Measurements from ENCODE around the gene ZNF791. TPM values are rescaled to one million over a fixed set of nuclear protein-coding genes. Genes with fewer than 3 reads are reported as not detected.

ZNF791 gene
- polyA plus RNA-seq, 1 donor from 2014 or later, result 10.2 TPM

GRCh38 chr19:12636631-12637030, 25.9 kb downstream of the ZNF791 start:
- Histone ChIP-seq H3K79me2 (replicated peaks; ENCODE audit: insufficient read depth, low read length) (no peaks in the 10 kb centered on the region), H3K36me3 (ENCODE audit: insufficient read depth, low read length) (no peaks in the 10 kb centered on the region), H3K9ac (ENCODE audit: low read length) (no peak overlapping the region), H3K4me2 (ENCODE audit: low read length) (no peak overlapping the region), H3K27me3 (ENCODE audit: insufficient read depth, low read depth, low read length) (no peaks in the 10 kb centered on the region), H3K9me3 (ENCODE audit: low read length) (no peaks in the 10 kb centered on the region), H3K27ac (ENCODE audit: low read length) (no peak overlapping the region), H3F3A (ENCODE audit: insufficient read depth, low read length, poor library complexity, severe bottlenecking) (no peaks in the 10 kb centered on the region), H3K9me2 (ENCODE audit: insufficient read depth, low read length) (no peaks in the 10 kb centered on the region), H2AFZ (ENCODE audit: low read depth, low read length) (no peak overlapping the region), H4K20me1 (ENCODE audit: insufficient read depth) (no peaks in the 10 kb centered on the region), H3K4me3 (ENCODE audit: low read length) (no peak overlapping the region)
- TF ChIP-seq POLR2AphosphoS5 (IDR thresholded peaks at IDR 0.05), result no peak
- no peak for TF ChIP-seq TAF1 (IDR thresholded peaks at IDR 0.05; ENCODE audit: low read depth)
- no peak for TF ChIP-seq EZH2 (IDR thresholded peaks at IDR 0.05; ENCODE audit: borderline replicate concordance, insufficient read depth, low read length, poor library complexity, severe bottlenecking)
- TF ChIP-seq RAD21 (conservative IDR thresholded peaks at IDR 0.05), result no peak
- no peak for TF ChIP-seq EP300 (conservative IDR thresholded peaks at IDR 0.05; ENCODE audit: poor library complexity, severe bottlenecking)
- TF ChIP-seq SMC3 (conservative IDR thresholded peaks at IDR 0.05; ENCODE audit: poor library complexity), result no peak
- no peak for TF ChIP-seq MXI1 (conservative IDR thresholded peaks at IDR 0.05; ENCODE audit: poor library complexity, severe bottlenecking)
- TF ChIP-seq REST (IDR thresholded peaks at IDR 0.05; ENCODE audit: borderline replicate concordance), result no peak
- no peak for TF ChIP-seq CTCF (IDR thresholded peaks at IDR 0.05; ENCODE audit: poor library complexity, severe bottlenecking)

GRCh38 chr19:12638611-12639182, 28.0 kb downstream of the ZNF791 start:
- no peak overlapping the region for H3K27ac ChIP-seq (ENCODE audit: low read length)
- H3K9me3 ChIP-seq (ENCODE audit: low read length), result no peaks in the 10 kb centered on the region
- H3K4me3 ChIP-seq (ENCODE audit: low read length), result no peak overlapping the region
- H3K36me3 ChIP-seq (ENCODE audit: insufficient read depth, low read length), result no peaks in the 10 kb centered on the region
- no peaks in the 10 kb centered on the region for H3K9me2 ChIP-seq (ENCODE audit: insufficient read depth, low read length)
- no peak overlapping the region for H2AFZ ChIP-seq (ENCODE audit: low read depth, low read length)
- H3K79me2 ChIP-seq (replicated peaks; ENCODE audit: insufficient read depth, low read length), result no peaks in the 10 kb centered on the region
- H4K20me1 ChIP-seq (ENCODE audit: insufficient read depth), result no peaks in the 10 kb centered on the region
- H3F3A ChIP-seq (ENCODE audit: insufficient read depth, low read length, poor library complexity, severe bottlenecking), result no peaks in the 10 kb centered on the region
- no peak for TF ChIP-seq RAD21 (conservative IDR thresholded peaks at IDR 0.05)
- no peak for TF ChIP-seq MXI1 (conservative IDR thresholded peaks at IDR 0.05; ENCODE audit: poor library complexity, severe bottlenecking)
- TF ChIP-seq SMC3 (conservative IDR thresholded peaks at IDR 0.05; ENCODE audit: poor library complexity), result no peak
- no peak for TF ChIP-seq CTCF (IDR thresholded peaks at IDR 0.05; ENCODE audit: poor library complexity, severe bottlenecking)
- TF ChIP-seq EP300 (conservative IDR thresholded peaks at IDR 0.05; ENCODE audit: poor library complexity, severe bottlenecking), result no peak
- no peak for TF ChIP-seq POLR2AphosphoS5 (IDR thresholded peaks at IDR 0.05)
- no peak for TF ChIP-seq REST (IDR thresholded peaks at IDR 0.05; ENCODE audit: borderline replicate concordance)
- no peak for TF ChIP-seq EZH2 (IDR thresholded peaks at IDR 0.05; ENCODE audit: borderline replicate concordance, insufficient read depth, low read length, poor library complexity, severe bottlenecking)
- TF ChIP-seq TAF1 (IDR thresholded peaks at IDR 0.05; ENCODE audit: low read depth), result no peak
- H3K4me2 ChIP-seq (ENCODE audit: low read length), result no peak overlapping the region
- no peaks in the 10 kb centered on the region for H3K27me3 ChIP-seq (ENCODE audit: insufficient read depth, low read depth, low read length)
- no peak overlapping the region for H3K9ac ChIP-seq (ENCODE audit: low read length)

All from neural cell (in vitro differentiated cells).